ENCODE results near the gene CRIM1. TPM values are rescaled to one million over a fixed set of nuclear protein-coding genes. Genes with fewer than 3 reads are reported as not detected.

CRIM1 gene
- total RNA-seq, 4 donors from 2014 or later, result 93.2 to 194 (median 119) TPM

GRCh38 chr2:36525245-36525644 is 169.7 kb downstream of the CRIM1 start:
- in situ Hi-C loops (cut with MboI; ENCODE audit: low sequenced_read_pairs in 4 of 4) (loop anchor here in 3 of 4 donors (10.0 to 25.0 kb wide), 2 partner anchors 137 to 140 kb away; no protein-coding TSS in a partner anchor), intact Hi-C loops (cut with DNase I; ENCODE audit: low total_unique reads) (no loop called here)
- H3K4me1 ChIP-seq, result peaks cover 21 to 31% of the 10 kb centered on the region in 2 donors
- H3K27me3 ChIP-seq, result no peaks in the 10 kb centered on the region
- ATAC-seq, result no peak
- TF ChIP-seq, protein P1, sequence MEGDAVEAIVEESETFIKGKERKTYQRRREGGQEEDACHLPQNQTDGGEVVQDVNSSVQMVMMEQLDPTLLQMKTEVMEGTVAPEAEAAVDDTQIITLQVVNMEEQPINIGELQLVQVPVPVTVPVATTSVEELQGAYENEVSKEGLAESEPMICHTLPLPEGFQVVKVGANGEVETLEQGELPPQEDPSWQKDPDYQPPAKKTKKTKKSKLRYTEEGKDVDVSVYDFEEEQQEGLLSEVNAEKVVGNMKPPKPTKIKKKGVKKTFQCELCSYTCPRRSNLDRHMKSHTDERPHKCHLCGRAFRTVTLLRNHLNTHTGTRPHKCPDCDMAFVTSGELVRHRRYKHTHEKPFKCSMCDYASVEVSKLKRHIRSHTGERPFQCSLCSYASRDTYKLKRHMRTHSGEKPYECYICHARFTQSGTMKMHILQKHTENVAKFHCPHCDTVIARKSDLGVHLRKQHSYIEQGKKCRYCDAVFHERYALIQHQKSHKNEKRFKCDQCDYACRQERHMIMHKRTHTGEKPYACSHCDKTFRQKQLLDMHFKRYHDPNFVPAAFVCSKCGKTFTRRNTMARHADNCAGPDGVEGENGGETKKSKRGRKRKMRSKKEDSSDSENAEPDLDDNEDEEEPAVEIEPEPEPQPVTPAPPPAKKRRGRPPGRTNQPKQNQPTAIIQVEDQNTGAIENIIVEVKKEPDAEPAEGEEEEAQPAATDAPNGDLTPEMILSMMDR (IDR thresholded peaks at IDR 0.05 in 4 of 5, conservative IDR thresholded peaks at IDR 0.05 in 1 of 5), result no peak
- TF ChIP-seq POLR2A (IDR thresholded peaks at IDR 0.05), result no peak
- peak overlapping the region in 1 of 4 donors; percentile 26 for H3K27ac ChIP-seq
- peaks cover 0 to 67% of the 10 kb centered on the region in 2 donors for H3K36me3 ChIP-seq
- no peaks in the 10 kb centered on the region for H3K9me3 ChIP-seq
- H3K4me3 ChIP-seq, result no peak overlapping the region
- no peak for DNase-seq

DNA sequence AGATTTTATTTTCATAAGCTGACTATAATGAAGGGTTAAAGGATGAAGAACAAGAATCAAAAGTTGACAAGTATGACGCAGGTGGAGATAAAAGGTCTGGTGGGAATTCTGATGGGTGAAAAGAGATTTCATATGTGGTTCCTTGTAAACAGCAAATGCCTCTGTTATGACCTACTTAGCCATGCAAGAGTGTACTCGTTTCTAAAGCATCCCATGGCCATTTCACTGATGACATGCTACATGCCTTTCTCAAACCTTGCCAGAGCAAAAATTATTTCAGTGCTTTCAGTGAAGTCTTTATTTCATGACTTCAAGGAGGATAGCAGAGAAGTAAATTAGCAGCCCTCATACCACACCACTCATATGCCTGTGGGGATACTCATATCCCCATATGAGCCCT is 170.6 kb downstream of the CRIM1 start:
- in situ Hi-C loops (cut with MboI; ENCODE audit: low sequenced_read_pairs in 4 of 4) (loop anchor here in 3 of 4 donors (10.0 to 25.0 kb wide), 2 partner anchors 136 to 139 kb away; no protein-coding TSS in a partner anchor), intact Hi-C loops (cut with DNase I; ENCODE audit: low total_unique reads) (no loop called here)
- ATAC-seq (no peak), DNase-seq (no peak)
- Histone ChIP-seq H3K4me3 (no peak overlapping the region), H3K27ac (no peak overlapping the region), H3K27me3 (no peaks in the 10 kb centered on the region), H3K36me3 (peaks cover 0 to 62% of the 10 kb centered on the region in 2 donors), H3K4me1 (peaks cover 31 to 32% of the 10 kb centered on the region in 2 donors), H3K9me3 (no peaks in the 10 kb centered on the region)
- no peak for TF ChIP-seq POLR2A (IDR thresholded peaks at IDR 0.05)
- TF ChIP-seq, protein P1 (IDR thresholded peaks at IDR 0.05 in 4 of 5, conservative IDR thresholded peaks at IDR 0.05 in 1 of 5), result no peak

GRCh38 chr2:36528274-36528673 is 172.7 kb downstream of the CRIM1 start:
- Histone ChIP-seq H3K27ac (peak overlapping the region in 2 of 4 donors; percentile 2 to 6), H3K36me3 (peaks cover 0 to 63% of the 10 kb centered on the region in 2 donors), H3K4me1 (peaks cover 32 to 33% of the 10 kb centered on the region in 2 donors), H3K4me3 (no peak overlapping the region), H3K27me3 (no peaks in the 10 kb centered on the region), H3K9me3 (no peaks in the 10 kb centered on the region)
- TF ChIP-seq, protein P1 (IDR thresholded peaks at IDR 0.05 in 4 of 5, conservative IDR thresholded peaks at IDR 0.05 in 1 of 5), result no peak
- no peak for TF ChIP-seq POLR2A (IDR thresholded peaks at IDR 0.05)
- ATAC-seq (no peak), DNase-seq (no peak)
- intact Hi-C loops (cut with DNase I; ENCODE audit: low total_unique reads), result no loop called here
- in situ Hi-C loops (cut with MboI; ENCODE audit: low sequenced_read_pairs in 4 of 4), result loop anchor here in 3 of 4 donors (10.0 to 25.0 kb wide), 2 partner anchors 134 to 137 kb away; no protein-coding TSS in a partner anchor

DNA sequence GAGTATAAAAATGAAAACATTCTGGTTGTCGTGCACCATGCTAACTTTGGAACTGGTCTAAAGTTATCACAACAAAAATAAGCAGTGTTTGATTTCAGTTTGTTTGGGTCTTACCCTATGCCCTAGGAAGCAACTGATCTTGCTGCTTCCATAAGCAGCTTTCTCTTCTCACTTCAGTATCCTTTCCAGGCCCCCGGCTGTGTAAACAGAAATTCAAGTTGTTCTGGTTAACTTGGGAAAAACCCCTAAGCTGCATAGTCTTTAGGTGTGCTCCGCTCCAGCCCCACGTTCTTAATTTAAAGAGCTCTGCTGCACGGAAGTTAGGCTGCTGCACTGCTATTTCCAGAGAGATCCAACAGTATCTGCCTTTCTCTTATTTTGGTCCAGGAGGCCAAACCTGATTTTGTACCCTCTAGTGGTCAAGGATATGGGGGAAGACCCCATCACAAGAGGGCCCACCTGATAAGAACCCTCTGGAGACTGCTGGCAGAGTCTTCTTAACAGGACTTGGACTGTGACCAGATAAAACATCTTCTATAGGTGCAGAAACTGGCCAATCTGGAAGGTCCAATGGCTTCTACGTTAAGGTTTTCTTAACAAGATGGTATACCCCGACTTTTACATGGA is 173.3 kb downstream of the CRIM1 start:
- H3K36me3 ChIP-seq, result peaks cover 0 to 59% of the 10 kb centered on the region in 2 donors
- intact Hi-C loops (cut with DNase I; ENCODE audit: low total_unique reads), result no loop called here
- H3K9me3 ChIP-seq, result no peaks in the 10 kb centered on the region
- ATAC-seq (no peak), DNase-seq (no peak)
- no peak overlapping the region for H3K4me3 ChIP-seq
- H3K27ac ChIP-seq, result peak overlapping the region in 2 of 4 donors; percentile 2 to 22
- no peaks in the 10 kb centered on the region for H3K27me3 ChIP-seq
- in situ Hi-C loops (cut with MboI; ENCODE audit: low sequenced_read_pairs in 4 of 4), result loop anchor here in 3 of 4 donors (10.0 to 25.0 kb wide), 2 partner anchors 133 to 136 kb away; no protein-coding TSS in a partner anchor
- peaks cover 32 to 33% of the 10 kb centered on the region in 2 donors for H3K4me1 ChIP-seq
- no peak for TF ChIP-seq POLR2A (IDR thresholded peaks at IDR 0.05)
- TF ChIP-seq, protein P1 (IDR thresholded peaks at IDR 0.05 in 4 of 5, conservative IDR thresholded peaks at IDR 0.05 in 1 of 5), result no peak
